Endothelial cell of umbilical vein (primary cell): ENCODE measurements around the gene ALLC. TPM values are rescaled to one million over a fixed set of nuclear protein-coding genes. Genes with fewer than 3 reads are reported as not detected.

Experiments
- BruUV-seq: library from RNA; stranded (reverse); fragments of 400-500 nt; replicated peaks from 2 replicates; lab custom pipeline; 2021; lab: Mats Ljungman, UMichigan
- CTCF ChIA-PET: fragments of 300-600, 350-600 bp; sonication (Branson Sonifier 250); formaldehyde crosslinking; loops from one replicate; lab custom pipeline; 2021; ENCODE audit warnings: antibody characterized with exemption, inconsistent platforms; lab: Charles Lee
- POLR2A ChIA-PET: fragments of 300-600, 350-600 bp; sonication (Branson Sonifier 250); formaldehyde crosslinking; loops from one replicate; lab custom pipeline; 2021; ENCODE audit warnings: antibody characterized with exemption, inconsistent platforms; lab: Charles Lee
- DNase-seq: peaks from one replicate; pipeline ENCODE4 v3.0.0-alpha.2; 2011; ENCODE audit warnings: low read depth, low spot score
- FAIRE-seq: peaks from 2 replicates; lab custom pipeline; 2011; peaks lifted over from hg19 to GRCh38; lab: Jason Lieb, UNC
- H2AFZ ChIP-seq: 2 replicates; pipeline ENCODE4 v1.6.0; 2012; ENCODE audit warnings: low read depth, low read length, control low read depth, inconsistent platforms
- H3K27ac ChIP-seq: 2 replicates; pipeline ENCODE4 v1.5.1; 2011; ENCODE audit warnings: low read depth, mild to moderate bottlenecking, control low read depth, low read length, moderate library complexity; ENCODE audit not compliant: insufficient read depth
- H3K27me3 ChIP-seq, 2 experiments: 2 replicates each; pipeline versions ENCODE4 v1.6.0 to v1.6.1; 2011; ENCODE audit warnings: low read length in 2 of 2, mixed read lengths in 1 of 2; ENCODE audit not compliant: control insufficient read depth in 2 of 2, insufficient read depth in 2 of 2
- H3K36me3 ChIP-seq, 2 experiments: 2 replicates in 1 of 2; 3 replicates in 1 of 2; pipeline ENCODE4 v1.5.1; 2011; ENCODE audit warnings: low read length in 2 of 2, mild to moderate bottlenecking in 1 of 2, moderate library complexity in 1 of 2; ENCODE audit not compliant: control insufficient read depth in 2 of 2, insufficient read depth in 2 of 2; ENCODE audit errors: extremely low read depth in 1 of 2
- H3K4me1 ChIP-seq: 3 replicates; pipeline ENCODE4 v1.5.1; 2011; ENCODE audit warnings: mild to moderate bottlenecking, low read length; ENCODE audit not compliant: control insufficient read depth, insufficient read depth; ENCODE audit errors: extremely low read depth
- H3K4me2 ChIP-seq: 2 replicates; pipeline ENCODE4 v1.6.1; 2011; ENCODE audit warnings: low read length, control low read depth, mixed read lengths; ENCODE audit not compliant: insufficient read depth
- H3K4me3 ChIP-seq, 3 experiments: fragments of 200-600 bp in 1 of 3; sonication (generic), shearing (Covaris generic) in 1 of 3; replicated peaks in 1 of 3; 2 replicates each; pipeline ENCODE4 v1.5.1; 2011 to 2016; ENCODE audit warnings: control low read depth in 3 of 3, low read length in 3 of 3, mild to moderate bottlenecking in 2 of 3, inconsistent platforms in 1 of 3, low read depth in 1 of 3, moderate library complexity in 1 of 3; ENCODE audit not compliant: insufficient read depth in 1 of 3
- H3K79me2 ChIP-seq: 2 replicates; pipeline ENCODE4 v1.6.0; 2012; ENCODE audit warnings: low read length, inconsistent platforms; ENCODE audit not compliant: control insufficient read depth, insufficient read depth
- H3K9ac ChIP-seq: replicated peaks from 2 replicates; pipeline ENCODE3; 2011; ENCODE audit warnings: low read length, control low read depth; ENCODE audit not compliant: insufficient read depth; ENCODE audit errors: extremely low read depth
- H3K9me1 ChIP-seq: replicated peaks from 3 replicates; pipeline ENCODE4 v1.6.0; 2011; ENCODE audit warnings: mild to moderate bottlenecking, low read length; ENCODE audit not compliant: control insufficient read depth, insufficient read depth; ENCODE audit errors: extremely low read depth
- H3K9me3 ChIP-seq: replicated peaks from 2 replicates; pipeline ENCODE4 v1.5.1; 2012; ENCODE audit warnings: low read length, inconsistent platforms; ENCODE audit not compliant: control insufficient read depth, insufficient read depth
- H4K20me1 ChIP-seq: replicated peaks from 2 replicates; pipeline ENCODE3; 2011; ENCODE audit warnings: mild to moderate bottlenecking, low read length; ENCODE audit not compliant: control insufficient read depth, insufficient read depth; ENCODE audit errors: extremely low read depth
- CTCF ChIP-seq, 2 donors: IDR thresholded peaks; 1 replicate in 1 of 2; 2 replicates in 1 of 2; pipeline ENCODE4 v1.5.1; 2011; ENCODE audit warnings: low read length in 2 of 2, mild to moderate bottlenecking in 2 of 2, moderate library complexity in 2 of 2, control low read depth in 1 of 2, inconsistent platforms in 1 of 2, low read depth in 1 of 2; ENCODE audit not compliant: insufficient read depth in 1 of 2; ENCODE audit errors: extremely low read depth in 1 of 2
- EZH2 ChIP-seq: IDR thresholded peaks from 2 replicates; pipeline ENCODE4 v1.6.1; 2012; ENCODE audit warnings: borderline replicate concordance, low read depth, mild to moderate bottlenecking, moderate library complexity, low read length, inconsistent platforms; ENCODE audit not compliant: severe bottlenecking
- FOS ChIP-seq: IDR thresholded peaks from 2 replicates; pipeline ENCODE4 v1.6.1; 2011; ENCODE audit warnings: mild to moderate bottlenecking, low read length, moderate library complexity, borderline replicate concordance; ENCODE audit not compliant: insufficient read depth
- GATA2 ChIP-seq: IDR thresholded peaks from 2 replicates; pipeline ENCODE4 v1.7.0; 2011; ENCODE audit warnings: low read depth, mild to moderate bottlenecking, moderate library complexity, mixed read lengths, low read length; ENCODE audit not compliant: insufficient read length, insufficient read depth
- JUN ChIP-seq: IDR thresholded peaks from 2 replicates; pipeline ENCODE4 v1.6.1; 2011; ENCODE audit warnings: borderline replicate concordance, low read depth; ENCODE audit not compliant: insufficient read length, insufficient read depth
- MAX ChIP-seq: IDR thresholded peaks from 2 replicates; pipeline ENCODE4 v1.6.1; 2011; ENCODE audit not compliant: insufficient read depth, insufficient read length
- MYC ChIP-seq: IDR thresholded peaks from one replicate; pipeline ENCODE4 v1.6.1; 2011; ENCODE audit warnings: mild to moderate bottlenecking, low read depth, low read length
- POLR2A ChIP-seq: IDR thresholded peaks from 2 replicates; pipeline ENCODE4 v1.6.1; 2012; ENCODE audit warnings: low read depth, mild to moderate bottlenecking, control low read depth, low read length
- POLR2AphosphoS5 ChIP-seq: IDR thresholded peaks from 2 replicates; pipeline ENCODE4 v1.6.1; 2012; ENCODE audit warnings: low read depth, mild to moderate bottlenecking, control low read depth, low read length, moderate library complexity; ENCODE audit not compliant: insufficient read depth
- dilution Hi-C: fragments of 300-500 bp; cut with MboI; formaldehyde crosslinking; loops from one replicate; pipeline ENCODE4 v1.15.0; 2019; ENCODE audit warnings: low sequenced_read_pairs; ENCODE audit not compliant: extremely low pct_ligation_motif_present
- intact Hi-C: fragments of 100-400 bp; cut with micrococcal nuclease; formaldehyde crosslinking; loops from one replicate; pipeline ENCODE4 v1.10.0; 2022
- polyA plus RNA-seq, 4 experiments: library from polyadenylated mRNA; depleted of rRNA in 3 of 4; stranded (reverse) in 3 of 4; unstranded in 1 of 4; fragments of >200 nt; gene quantifications; 2 replicates each; pipeline versions ENCODE4 v1.2.1 to v1.2.3, GENCODE V29; 2011 to 2012; ENCODE audit warnings: missing spikeins in 1 of 4
- small RNA-seq: library from RNA; depleted of rRNA; stranded (forward); fragments of <200 nt; gene quantifications from one replicate; pipeline ENCODE3, GENCODE V24; 2012; ENCODE audit warnings: low replicate concordance, low read depth; ENCODE audit not compliant: insufficient read depth, insufficient read length
- total RNA-seq: library from RNA; stranded (reverse); gene quantifications from 2 replicates; pipeline ENCODE4 v1.2.3, GENCODE V29; 2021

Gene ALLC
- total and polyA plus RNA-seq, 2 donors (not counting 3 experiments of a cell fraction or from before 2014, with no cell fraction given) = not detected

DNA sequence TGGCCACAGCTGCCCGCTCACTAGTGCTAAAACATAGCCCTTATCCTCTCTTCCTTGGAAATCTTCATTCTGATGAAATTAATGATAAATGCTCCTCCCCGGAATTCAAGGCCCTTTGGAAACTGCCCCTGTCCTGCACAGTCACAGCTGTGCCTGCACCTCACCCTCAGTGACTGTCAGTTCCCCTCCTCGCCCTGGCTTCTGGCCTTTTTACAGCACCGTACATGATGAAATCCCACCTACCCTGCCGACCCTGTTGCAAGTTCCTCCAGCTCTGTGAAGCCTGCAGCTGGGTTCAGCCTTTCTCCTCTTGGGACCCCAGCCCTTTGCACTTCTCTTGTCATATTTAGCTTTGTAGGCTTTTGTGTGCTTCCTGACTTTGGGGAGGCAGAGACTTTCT lies 93.8 kb downstream of the ALLC start:
- no peaks in the 10 kb centered on the region for H3K79me2 ChIP-seq
- H3K27ac ChIP-seq = no peak overlapping the region
- no TSS peak for BruUV-seq
- no peak overlapping the region for H2AFZ ChIP-seq
- POLR2A ChIA-PET = no interaction called here
- CTCF ChIA-PET = no interaction called here
- H4K20me1 ChIP-seq = no peaks in the 10 kb centered on the region
- H3K4me2 ChIP-seq = no peak overlapping the region
- no peaks in the 10 kb centered on the region for H3K9me3 ChIP-seq
- no peaks in the 10 kb centered on the region for H3K36me3 ChIP-seq
- no peak overlapping the region for H3K4me3 ChIP-seq
- H3K9ac ChIP-seq = no peak overlapping the region
- DNase-seq (no peak), FAIRE-seq (no peak)
- TF ChIP-seq GATA2 = no peak
- TF ChIP-seq JUN = no peak
- no peak for TF ChIP-seq FOS
- TF ChIP-seq MAX = no peak
- TF ChIP-seq POLR2A = no peak
- TF ChIP-seq MYC = no peak
- no peak for TF ChIP-seq POLR2AphosphoS5
- TF ChIP-seq EZH2 = no peak
- TF ChIP-seq CTCF (IDR thresholded peaks at IDR 0.05; ENCODE audit: extremely low read depth in 1 of 2, insufficient read depth in 1 of 2, low read depth in 1 of 2, low read length in 2 of 2) = no peak
- dilution Hi-C loops = no loop called here
- H3K4me1 ChIP-seq = no peaks in the 10 kb centered on the region
- intact Hi-C loops = no loop called here
- H3K9me1 ChIP-seq = no peaks in the 10 kb centered on the region
- no peaks in the 10 kb centered on the region for H3K27me3 ChIP-seq

Small RNA genes within 50 kb of the gene (small RNA-seq; reads per million reads assigned to genes)
- not detected for gene TMSB4XP2

Other genes starting within 250 kb of the ALLC start
- 42.6 and 49.7 TPM in 2 replicates for gene ADI1, start 138.7 kb upstream of the ALLC start, total RNA-seq
- 30.5 and 38.6 TPM in 2 replicates for gene ADI1, start 138.7 kb upstream of the ALLC start, polyA plus RNA-seq
- gene RNASEH1, start 99.9 kb upstream of the ALLC start, total RNA-seq = 30.8 and 31.4 TPM in 2 replicates
- gene RNASEH1, start 99.9 kb upstream of the ALLC start, polyA plus RNA-seq = 8.3 and 12.8 TPM in 2 replicates
- gene RPS7, start 82.9 kb upstream of the ALLC start, total RNA-seq = 1,506 and 1,544 TPM in 2 replicates
- gene RPS7, start 82.9 kb upstream of the ALLC start, polyA plus RNA-seq = 712 and 1,210 TPM in 2 replicates
- gene COLEC11, start 63.1 kb upstream of the ALLC start, total RNA-seq = not detected in 2 replicates
- gene COLEC11, start 63.1 kb upstream of the ALLC start, polyA plus RNA-seq = 0.15 and 0.19 TPM in 2 replicates
- gene DCDC2C, start 45.4 kb downstream of the ALLC start, total RNA-seq = not detected in 2 replicates
- not detected in 2 replicates for gene DCDC2C, start 45.4 kb downstream of the ALLC start, polyA plus RNA-seq